ENCODE measurements around the gene MYO1D.

The MYO1D gene

DNA sequence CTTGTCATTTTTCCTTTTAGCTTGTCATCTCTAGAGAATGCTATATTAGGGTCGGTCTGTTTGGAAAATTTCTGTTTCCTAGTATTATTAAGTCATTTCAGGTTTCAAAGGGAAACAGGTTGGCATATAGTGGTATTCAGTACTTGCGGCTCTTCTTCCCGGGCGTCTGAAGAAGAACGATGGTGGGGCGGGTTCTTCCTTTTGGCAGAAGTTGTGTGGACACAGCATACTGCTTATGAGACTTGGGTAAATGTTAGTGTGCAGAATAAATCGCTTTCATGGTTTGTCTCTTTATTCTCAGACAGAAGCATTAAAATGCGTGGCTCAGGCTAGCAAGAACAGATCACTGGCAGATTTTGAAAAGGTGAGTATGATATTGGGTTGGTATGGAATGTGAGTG lies 399.7 kb downstream of the MYO1D start:
- TF ChIP-seq ZNF565 (CRISPR knock-in tag; conservative IDR thresholded peaks at IDR 0.05; ENCODE audit: low read depth), result no peak
- no peak for TF ChIP-seq POU6F1 (CRISPR knock-in tag; IDR thresholded peaks at IDR 0.05; ENCODE audit: borderline replicate concordance, low read depth)
- TF ChIP-seq ARNTL (CRISPR knock-in tag; IDR thresholded peaks at IDR 0.05; ENCODE audit: borderline replicate concordance, low read depth), result no peak
- no peak for TF ChIP-seq GLIS3 (CRISPR knock-in tag; IDR thresholded peaks at IDR 0.05)
- no peak for TF ChIP-seq SNAI2 (CRISPR knock-in tag; IDR thresholded peaks at IDR 0.05)
- TF ChIP-seq ZNF70 (CRISPR knock-in tag; IDR thresholded peaks at IDR 0.05), result no peak
- TF ChIP-seq ZFP30 (CRISPR knock-in tag; IDR thresholded peaks at IDR 0.05), result no peak
- no peak for TF ChIP-seq ESRRG (CRISPR knock-in tag; IDR thresholded peaks at IDR 0.05)
- ATAC-seq, result no peak

GRCh38 chr17:32475258-32475657 lies 401.7 kb downstream of the MYO1D start:
- no peak for TF ChIP-seq ZFP3 (CRISPR knock-in tag; IDR thresholded peaks at IDR 0.05)
- no peak for TF ChIP-seq ZNF565 (CRISPR knock-in tag; conservative IDR thresholded peaks at IDR 0.05; ENCODE audit: low read depth)
- TF ChIP-seq ZFP30 (CRISPR knock-in tag; IDR thresholded peaks at IDR 0.05), result no peak
- TF ChIP-seq TOX (CRISPR knock-in tag; IDR thresholded peaks at IDR 0.05; ENCODE audit: borderline replicate concordance), result no peak
- no peak for TF ChIP-seq ZNF70 (CRISPR knock-in tag; IDR thresholded peaks at IDR 0.05)
- TF ChIP-seq ESRRG (CRISPR knock-in tag; IDR thresholded peaks at IDR 0.05), result no peak
- TF ChIP-seq ZNF8 (CRISPR knock-in tag; IDR thresholded peaks at IDR 0.05), result no peak
- no peak for TF ChIP-seq CSDC2 (CRISPR knock-in tag; IDR thresholded peaks at IDR 0.05)
- TF ChIP-seq, protein P1, sequence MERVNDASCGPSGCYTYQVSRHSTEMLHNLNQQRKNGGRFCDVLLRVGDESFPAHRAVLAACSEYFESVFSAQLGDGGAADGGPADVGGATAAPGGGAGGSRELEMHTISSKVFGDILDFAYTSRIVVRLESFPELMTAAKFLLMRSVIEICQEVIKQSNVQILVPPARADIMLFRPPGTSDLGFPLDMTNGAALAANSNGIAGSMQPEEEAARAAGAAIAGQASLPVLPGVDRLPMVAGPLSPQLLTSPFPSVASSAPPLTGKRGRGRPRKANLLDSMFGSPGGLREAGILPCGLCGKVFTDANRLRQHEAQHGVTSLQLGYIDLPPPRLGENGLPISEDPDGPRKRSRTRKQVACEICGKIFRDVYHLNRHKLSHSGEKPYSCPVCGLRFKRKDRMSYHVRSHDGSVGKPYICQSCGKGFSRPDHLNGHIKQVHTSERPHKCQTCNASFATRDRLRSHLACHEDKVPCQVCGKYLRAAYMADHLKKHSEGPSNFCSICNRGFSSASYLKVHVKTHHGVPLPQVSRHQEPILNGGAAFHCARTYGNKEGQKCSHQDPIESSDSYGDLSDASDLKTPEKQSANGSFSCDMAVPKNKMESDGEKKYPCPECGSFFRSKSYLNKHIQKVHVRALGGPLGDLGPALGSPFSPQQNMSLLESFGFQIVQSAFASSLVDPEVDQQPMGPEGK (CRISPR knock-in tag; IDR thresholded peaks at IDR 0.05; ENCODE audit: borderline replicate concordance), result no peak
- no peak for TF ChIP-seq CSRNP3 (CRISPR knock-in tag; IDR thresholded peaks at IDR 0.05)
- TF ChIP-seq RARB (CRISPR knock-in tag; IDR thresholded peaks at IDR 0.05), result no peak
- TF ChIP-seq SNAI2 (CRISPR knock-in tag; IDR thresholded peaks at IDR 0.05), result no peak
- no peak for TF ChIP-seq TCF4 (CRISPR knock-in tag; IDR thresholded peaks at IDR 0.05; ENCODE audit: borderline replicate concordance)
- TF ChIP-seq TSHZ2 (CRISPR knock-in tag; IDR thresholded peaks at IDR 0.05), result no peak
- no peak for TF ChIP-seq OSR1 (CRISPR knock-in tag; IDR thresholded peaks at IDR 0.05)
- no peak for TF ChIP-seq BACH2 (CRISPR knock-in tag; IDR thresholded peaks at IDR 0.05; ENCODE audit: borderline replicate concordance)
- no peak for TF ChIP-seq ZC3H10 (CRISPR knock-in tag; IDR thresholded peaks at IDR 0.05)
- no peak for ATAC-seq

GRCh38 chr17:32471652-32472051 lies 405.3 kb downstream of the MYO1D start:
- no peak for ATAC-seq
- TF ChIP-seq ESRRG (CRISPR knock-in tag; IDR thresholded peaks at IDR 0.05), result no peak
- TF ChIP-seq ZNF70 (CRISPR knock-in tag; IDR thresholded peaks at IDR 0.05), result no peak
- no peak for TF ChIP-seq ZC3H10 (CRISPR knock-in tag; IDR thresholded peaks at IDR 0.05)
- TF ChIP-seq GLIS3 (CRISPR knock-in tag; IDR thresholded peaks at IDR 0.05), result no peak
- TF ChIP-seq ZFP3 (CRISPR knock-in tag; IDR thresholded peaks at IDR 0.05), result no peak
- TF ChIP-seq, protein P1 (CRISPR knock-in tag; IDR thresholded peaks at IDR 0.05; ENCODE audit: borderline replicate concordance), result no peak
- TF ChIP-seq CREB5 (CRISPR knock-in tag; IDR thresholded peaks at IDR 0.05; ENCODE audit: low read depth), result no peak
- TF ChIP-seq TSHZ2 (CRISPR knock-in tag; IDR thresholded peaks at IDR 0.05), result no peak
- no peak for TF ChIP-seq CSDC2 (CRISPR knock-in tag; IDR thresholded peaks at IDR 0.05)
- TF ChIP-seq ZNF565 (CRISPR knock-in tag; conservative IDR thresholded peaks at IDR 0.05; ENCODE audit: low read depth), result no peak
- no peak for TF ChIP-seq PPARA (CRISPR knock-in tag; IDR thresholded peaks at IDR 0.05; ENCODE audit: borderline replicate concordance)
- no peak for TF ChIP-seq RARB (CRISPR knock-in tag; IDR thresholded peaks at IDR 0.05)
- no peak for TF ChIP-seq ARNTL (CRISPR knock-in tag; IDR thresholded peaks at IDR 0.05; ENCODE audit: borderline replicate concordance, low read depth)
